OCI-LY7 (cell line): ENCODE results near the gene FGF18.

Source experiments
- CTCF ChIP-seq: fragments of 200-600 bp; sonication (generic); conservative IDR thresholded peaks from 2 replicates; pipeline ENCODE4 v1.5.1; 2014; ENCODE audit warnings: mild to moderate bottlenecking, antibody characterized with exemption, low read length, moderate library complexity, mixed read lengths
- EZH2phosphoT487 ChIP-seq: fragments of 200-600 bp; sonication (generic); IDR thresholded peaks from 2 replicates; pipeline ENCODE4 v1.6.1; 2018; ENCODE audit warnings: low read depth, borderline replicate concordance, mild to moderate bottlenecking, mixed run types, antibody characterized with exemption, low read length, moderate library complexity, mixed read lengths

GRCh38 chr5:171476701-171477100, 57.3 kb downstream of the FGF18 start:
- no peak for TF ChIP-seq CTCF
- no peak for TF ChIP-seq EZH2phosphoT487
